ENCODE data around the gene SLC1A5.
A peak's percentile ranks its signal among the peaks of the same experiment; 100 is the strongest.
"Not testable (repeated sequence)": the region's sequence is repeated elsewhere in the genome, so short reads cannot be mapped to it uniquely, and the experiment has no call there.

Gene SLC1A5
- total RNA-seq = 53.6 to 135 reads per million in 2 donors

- peak; percentile 94 for DNase-seq
These were observed at the start of gene SLC1A5 for GRCh38 chr19:46788262-46788967. Gene SLC1A5, minus strand, starts transcription at chr19:46788594. Its CDS starts 629 bp downstream, at chr19:46787965.

- DNase-seq = no peak
These were observed 49.8 kb upstream of the SLC1A5 start for GRCh38 chr19:46838160-46838559.

DNA sequence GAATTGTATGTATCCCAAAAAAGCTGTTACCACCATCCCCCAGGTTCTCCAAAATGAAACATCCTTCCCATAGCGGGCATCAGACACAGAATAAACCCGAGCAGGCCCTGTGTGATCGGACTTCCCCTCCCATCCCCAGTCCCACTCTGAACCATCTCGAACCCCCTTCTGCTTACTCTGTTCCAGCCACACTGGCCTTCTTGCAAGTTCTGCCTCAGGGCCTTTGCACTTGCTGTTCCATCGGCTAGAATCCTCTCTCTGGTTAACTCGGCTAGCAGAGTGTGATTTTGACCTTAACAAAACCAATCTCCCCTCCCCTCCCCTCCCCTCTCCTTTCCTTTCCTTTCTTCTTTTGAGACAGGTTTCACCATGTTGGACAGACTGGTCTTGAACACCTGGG lies 46.6 kb upstream of the SLC1A5 start:
- no peak for DNase-seq

DNA sequence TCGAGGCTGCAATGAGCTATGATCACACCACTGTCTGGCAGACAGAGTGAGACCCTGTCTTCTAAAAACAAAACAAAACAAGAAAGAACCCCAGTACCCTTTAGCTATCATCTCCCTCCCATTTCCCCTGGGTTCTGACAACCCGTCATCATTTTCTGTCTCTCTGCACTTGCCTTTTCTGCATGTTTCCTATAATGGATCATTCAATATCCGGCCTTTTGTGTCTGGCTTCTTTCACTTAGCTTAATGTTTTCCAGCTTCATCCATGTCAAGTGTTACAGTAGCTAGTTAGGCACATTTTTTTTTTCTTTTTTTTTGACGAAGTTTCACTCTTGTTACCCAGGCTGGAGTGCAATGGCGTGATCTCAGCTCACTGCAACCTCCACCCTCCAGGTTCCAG lies 45.7 kb upstream of the SLC1A5 start:
- no peak for DNase-seq

- DNase-seq = no peak
These were observed 42.5 kb upstream of the SLC1A5 start for GRCh38 chr19:46830864-46831263.

DNA sequence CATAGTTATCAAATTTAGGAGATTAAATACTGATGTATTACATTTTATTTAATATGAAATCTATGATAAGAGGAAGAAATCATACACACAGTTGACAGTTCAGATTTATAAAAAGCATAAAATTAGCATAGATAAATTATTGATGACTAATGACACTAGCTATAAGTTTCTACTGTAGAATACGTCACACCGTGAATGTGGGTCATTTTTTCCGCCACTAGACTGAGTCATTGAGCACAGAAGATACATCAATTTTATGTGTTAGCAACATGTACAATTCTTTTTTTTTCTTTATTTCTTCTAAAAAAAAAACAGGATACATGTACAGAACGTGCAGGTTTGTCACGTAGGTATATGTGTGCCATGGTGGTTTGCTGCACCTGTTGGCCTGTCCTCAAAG lies 40.1 kb upstream of the SLC1A5 start:
- no peak for DNase-seq

GRCh38 chr19:46825731-46826055 lies 37.3 kb upstream of the SLC1A5 start:
- DNase-seq = no peak

- DNase-seq = no peak
These were observed 36.7 kb upstream of the SLC1A5 start for GRCh38 chr19:46824890-46825730.

GRCh38 chr19:46823049-46823448 lies 34.7 kb upstream of the SLC1A5 start:
- no peak for DNase-seq

DNA sequence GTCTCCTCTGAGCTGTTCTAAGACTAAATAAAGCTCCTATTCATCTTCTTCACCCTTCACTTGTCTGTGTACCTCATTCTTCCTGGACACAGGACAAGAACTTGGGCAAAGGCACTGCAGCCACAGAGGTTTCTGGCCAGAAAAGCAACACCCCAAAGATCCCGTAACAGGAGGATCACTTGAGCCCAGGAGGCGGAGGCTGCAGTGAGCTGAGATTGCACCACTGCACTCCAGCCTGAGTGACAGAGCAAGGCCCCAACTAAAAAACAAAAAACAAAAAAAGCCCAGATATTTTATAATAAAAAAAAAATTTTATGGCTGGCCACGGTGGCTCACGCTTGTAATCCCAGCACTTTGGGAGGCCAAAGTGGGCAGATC lies 34.0 kb upstream of the SLC1A5 start:
- not testable (repeated sequence) for DNase-seq

GRCh38 chr19:46821512-46822409 lies 33.4 kb upstream of the SLC1A5 start:
- peak; percentile 45 for DNase-seq

GRCh38 chr19:46818812-46819211 lies 30.4 kb upstream of the SLC1A5 start:
- no peak for DNase-seq

- no peak for DNase-seq
These were observed 27.6 kb upstream of the SLC1A5 start for GRCh38 chr19:46815833-46816627.

- DNase-seq = no peak
These were observed 25.5 kb upstream of the SLC1A5 start for GRCh38 chr19:46813839-46814358.

DNA sequence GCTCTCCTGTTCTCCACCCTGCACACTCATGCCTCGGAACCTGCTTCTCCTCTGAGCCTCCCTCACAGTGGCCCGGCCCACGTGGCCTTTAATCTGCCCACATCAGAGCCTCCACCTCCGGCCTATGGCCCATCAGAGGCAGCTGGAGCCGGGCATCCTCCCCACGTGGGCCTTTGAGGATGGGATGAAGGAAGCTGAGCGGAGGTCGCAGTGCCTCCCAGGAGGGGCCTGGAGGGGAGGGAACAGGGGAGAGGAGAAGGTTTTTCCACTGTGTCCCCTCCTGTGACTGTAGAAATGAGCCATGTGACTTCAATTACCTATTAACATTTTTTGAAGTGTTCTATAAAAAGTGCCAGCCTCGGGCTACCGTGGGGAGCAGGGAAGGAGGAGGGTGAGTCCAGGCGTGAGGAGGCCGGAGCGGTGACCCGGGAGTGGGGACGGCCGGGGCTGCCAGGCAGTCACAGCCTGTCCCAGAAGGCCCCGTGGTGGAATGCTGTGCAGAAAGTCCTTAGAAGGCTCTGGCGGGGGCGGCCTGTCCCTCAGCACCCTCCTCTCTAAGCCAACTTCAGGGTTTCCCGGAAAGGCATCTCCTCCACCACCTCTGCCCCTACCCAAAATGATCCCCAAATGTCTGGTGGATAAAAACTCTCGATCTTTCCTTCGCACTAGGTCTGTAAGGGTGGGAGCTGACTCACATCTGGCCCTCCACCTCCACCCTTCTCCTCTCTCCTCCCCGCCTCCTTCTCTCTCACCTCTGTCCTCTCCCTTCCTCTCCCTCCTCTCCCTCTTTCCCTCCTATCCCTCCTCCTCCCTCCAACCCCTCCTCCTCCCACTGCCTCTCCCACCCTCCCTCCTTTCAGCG lies 24.8 kb upstream of the SLC1A5 start:
- DNase-seq = no peak

GRCh38 chr19:46809534-46810272 lies 21.3 kb upstream of the SLC1A5 start:
- DNase-seq = no peak

GRCh38 chr19:46806656-46807055 lies 18.3 kb upstream of the SLC1A5 start:
- no peak for DNase-seq

DNA sequence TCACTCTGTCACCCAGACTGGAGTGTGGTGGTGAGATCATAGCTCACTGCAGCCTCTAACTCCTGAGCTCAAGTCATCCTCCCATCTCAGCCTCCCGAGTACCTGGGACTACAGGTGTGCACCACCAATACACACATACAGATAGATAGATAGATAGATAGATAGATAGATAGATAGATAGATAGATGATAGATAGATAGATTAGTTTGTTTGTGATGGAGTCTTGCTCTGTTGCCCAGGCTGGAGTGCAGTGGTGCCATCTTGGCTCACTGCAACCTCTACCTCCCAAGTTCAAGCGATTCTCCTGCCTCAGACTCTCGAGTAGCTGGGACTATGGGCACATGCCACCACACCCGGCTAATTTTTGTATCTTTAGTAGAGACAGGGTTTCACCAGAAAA lies 16.0 kb upstream of the SLC1A5 start:
- not testable (repeated sequence) for DNase-seq

GRCh38 chr19:46803555-46803954 lies 15.2 kb upstream of the SLC1A5 start:
- DNase-seq = no peak

- no peak for DNase-seq
These were observed 13.8 kb upstream of the SLC1A5 start for GRCh38 chr19:46802152-46802551.

Data from T-helper 9 cell (primary cell).